Measurements from ENCODE around the gene ZBTB8B.

DNA sequence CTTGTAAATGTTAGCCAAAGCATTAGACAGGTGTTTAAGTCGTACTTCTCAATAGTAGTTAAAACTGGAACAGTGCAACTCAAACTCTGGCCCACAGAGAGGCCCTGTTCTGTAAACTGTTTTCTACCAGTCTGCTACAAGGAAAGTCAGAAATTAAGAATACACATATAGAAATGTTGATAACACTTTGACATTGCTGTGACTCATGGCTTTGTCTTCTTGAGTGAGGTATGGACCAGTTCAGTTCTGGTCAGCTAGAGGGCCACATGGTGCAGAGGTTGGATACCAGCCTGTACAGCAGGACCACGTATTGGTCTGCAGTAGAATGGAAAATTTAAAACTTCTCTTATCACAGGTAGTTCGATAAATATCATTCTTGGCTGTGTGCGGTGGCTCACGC is 22.3 kb downstream of the ZBTB8B start:
- no peak for TF ChIP-seq EZH2phosphoT487 (IDR thresholded peaks at IDR 0.05; ENCODE audit: insufficient read depth, low read depth)
- no peak for TF ChIP-seq EZH2 (IDR thresholded peaks at IDR 0.05; ENCODE audit: insufficient read depth, poor library complexity, severe bottlenecking)
